WI38 (cell line): ENCODE data around the gene PPIL6.
"Not testable (repeated sequence)": the region's sequence is repeated elsewhere in the genome, so short reads cannot be mapped to it uniquely, and the experiment has no call there.

Experiments used
- H3K4me3 ChIP-seq: 2 replicates; pipeline ENCODE4 v1.5.1; 2011; ENCODE audit warnings: low read depth, mild to moderate bottlenecking, control low read depth, low read length
- CTCF ChIP-seq: IDR thresholded peaks from 2 replicates; pipeline ENCODE4 v1.5.1; 2012; ENCODE audit warnings: low read depth, mild to moderate bottlenecking, control low read depth, low read length

PPIL6 gene

GRCh38 chr6:109466212-109466923, 25.9 kb upstream of the PPIL6 start:
- no peak overlapping the region for H3K4me3 ChIP-seq
- no peak for TF ChIP-seq CTCF

- TF ChIP-seq CTCF, result no peak
- no peak overlapping the region for H3K4me3 ChIP-seq
Measured at GRCh38 chr6:109465772-109466171, 25.3 kb upstream of the PPIL6 start.

- TF ChIP-seq CTCF, result no peak
- H3K4me3 ChIP-seq, result no peak overlapping the region
Measured at GRCh38 chr6:109461733-109462526, 21.5 kb upstream of the PPIL6 start.

GRCh38 chr6:109461205-109461604, 20.8 kb upstream of the PPIL6 start:
- not testable (repeated sequence) for H3K4me3 ChIP-seq

GRCh38 chr6:109460161-109460829, 19.9 kb upstream of the PPIL6 start:
- no peak for TF ChIP-seq CTCF
- H3K4me3 ChIP-seq, result no peak overlapping the region

- no peak for TF ChIP-seq CTCF
- no peak overlapping the region for H3K4me3 ChIP-seq
Measured at GRCh38 chr6:109458774-109459531, 18.5 kb upstream of the PPIL6 start.

GRCh38 chr6:109457562-109457996, 17.2 kb upstream of the PPIL6 start:
- H3K4me3 ChIP-seq, result no peak overlapping the region
- TF ChIP-seq CTCF, result no peak
